ENCODE data around the gene MGAM2.

The MGAM2 gene

DNA sequence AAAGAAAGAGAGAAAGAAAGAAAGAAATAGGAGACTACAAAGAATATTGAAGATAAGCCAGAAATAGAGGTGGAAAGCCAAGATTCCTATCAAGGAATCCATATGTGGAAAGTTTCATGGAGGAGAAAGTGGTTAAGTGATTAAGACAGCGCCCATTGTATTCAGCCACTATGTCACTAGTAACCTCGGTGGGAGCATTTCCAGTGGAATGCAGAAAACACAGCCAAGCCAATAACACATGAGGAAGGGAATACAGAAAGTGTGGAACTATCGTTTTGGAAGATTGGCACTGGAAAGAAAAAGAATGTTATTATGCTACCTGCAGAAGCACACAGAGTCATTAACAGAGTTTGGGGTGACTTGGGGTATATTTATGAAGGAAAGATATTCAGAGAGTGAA, 2.7 kb downstream of the MGAM2 start:
- TF ChIP-seq CTCF (IDR thresholded peaks at IDR 0.05; ENCODE audit: low read depth, low read length, missing control alignments), result no peak
- H3K4me3 ChIP-seq (ENCODE audit: low read depth, low read length), result no peak overlapping the region
- DNase-seq (ENCODE audit: low read depth), result no peak

DNA sequence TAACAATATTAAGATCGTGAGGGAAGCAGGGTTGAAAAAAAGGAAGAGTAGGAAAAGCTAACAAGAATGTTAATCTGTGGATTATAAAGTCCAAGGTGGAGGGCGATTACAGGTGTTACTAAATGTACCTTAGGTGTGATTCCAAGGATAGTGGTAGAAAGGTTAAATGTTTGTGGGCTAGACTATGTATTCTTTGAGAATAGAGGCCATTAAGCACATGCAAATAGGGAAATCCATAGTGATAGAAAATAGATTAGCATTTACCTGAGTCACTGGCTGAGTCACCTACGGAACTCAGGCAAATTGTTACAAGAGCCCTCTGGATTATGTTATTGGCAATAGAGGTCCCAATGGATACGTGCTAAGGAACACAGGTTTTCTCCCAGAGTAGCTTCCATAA, 9.0 kb downstream of the MGAM2 start:
- no peak overlapping the region for H3K4me3 ChIP-seq (ENCODE audit: low read depth, low read length)
- TF ChIP-seq CTCF (IDR thresholded peaks at IDR 0.05; ENCODE audit: low read depth, low read length, missing control alignments), result no peak
- DNase-seq (ENCODE audit: low read depth), result no peak

GRCh38 chr7:142123184-142123583, 11.7 kb downstream of the MGAM2 start:
- no peak for TF ChIP-seq CTCF (IDR thresholded peaks at IDR 0.05; ENCODE audit: low read depth, low read length, missing control alignments)
- no peak for DNase-seq (ENCODE audit: low read depth)
- H3K4me3 ChIP-seq (ENCODE audit: low read depth, low read length), result no peak overlapping the region

- no peak for DNase-seq (ENCODE audit: low read depth)
- H3K4me3 ChIP-seq (ENCODE audit: low read depth, low read length), result no peak overlapping the region
- no peak for TF ChIP-seq CTCF (IDR thresholded peaks at IDR 0.05; ENCODE audit: low read depth, low read length, missing control alignments)
Observed at GRCh38 chr7:142125256-142125955, 13.9 kb downstream of the MGAM2 start.

DNA sequence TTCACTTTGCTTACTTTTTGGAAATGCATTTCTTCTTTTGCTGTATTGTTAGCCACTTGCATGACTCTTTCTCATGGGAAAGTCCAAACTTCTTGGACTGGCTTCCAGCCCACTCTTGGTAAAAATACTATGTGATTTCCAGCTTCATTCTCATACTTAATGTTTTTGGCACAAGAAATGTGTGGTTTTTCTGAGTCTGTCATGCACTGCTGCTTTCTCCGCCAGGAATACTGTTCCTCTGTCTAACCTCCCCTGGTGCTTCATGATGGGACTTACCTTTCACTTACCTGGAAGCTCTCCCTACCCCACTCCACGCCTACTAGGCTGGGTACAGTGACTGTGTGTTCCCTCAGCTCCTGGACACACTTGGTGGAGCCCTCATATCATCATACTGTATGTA, 18.7 kb downstream of the MGAM2 start:
- no peak for DNase-seq (ENCODE audit: low read depth)
- no peak overlapping the region for H3K4me3 ChIP-seq (ENCODE audit: low read depth, low read length)
- no peak for TF ChIP-seq CTCF (IDR thresholded peaks at IDR 0.05; ENCODE audit: low read depth, low read length, missing control alignments)

- no peak for TF ChIP-seq CTCF (IDR thresholded peaks at IDR 0.05; ENCODE audit: low read depth, low read length, missing control alignments)
- H3K4me3 ChIP-seq (ENCODE audit: low read depth, low read length), result no peak overlapping the region
- no peak for DNase-seq (ENCODE audit: low read depth)
Observed at GRCh38 chr7:142131439-142132185, 20.1 kb downstream of the MGAM2 start.
